ENCODE results near the gene CNTLN.
"Not testable (repeated sequence)": the region's sequence is repeated elsewhere in the genome, so short reads cannot be mapped to it uniquely, and the experiment has no call there.

Gene CNTLN

GRCh38 chr9:17423681-17424011 is 288.8 kb downstream of the CNTLN start:
- no peaks in the 10 kb centered on the region for H3K27me3 Mint-ChIP-seq (ENCODE audit: low read depth)
- H3K27ac Mint-ChIP-seq = no peak overlapping the region
- no peaks in the 10 kb centered on the region for H3K9me3 Mint-ChIP-seq
- TF ChIP-seq CTCF (IDR thresholded peaks at IDR 0.05; ENCODE audit: unreplicated experiment in 3 of 3) = no peak
- no peaks in the 10 kb centered on the region for H3K4me1 Mint-ChIP-seq
- H3K36me3 Mint-ChIP-seq (ENCODE audit: low read depth) = no peaks in the 10 kb centered on the region
- no peak overlapping the region for H3K4me3 Mint-ChIP-seq

DNA sequence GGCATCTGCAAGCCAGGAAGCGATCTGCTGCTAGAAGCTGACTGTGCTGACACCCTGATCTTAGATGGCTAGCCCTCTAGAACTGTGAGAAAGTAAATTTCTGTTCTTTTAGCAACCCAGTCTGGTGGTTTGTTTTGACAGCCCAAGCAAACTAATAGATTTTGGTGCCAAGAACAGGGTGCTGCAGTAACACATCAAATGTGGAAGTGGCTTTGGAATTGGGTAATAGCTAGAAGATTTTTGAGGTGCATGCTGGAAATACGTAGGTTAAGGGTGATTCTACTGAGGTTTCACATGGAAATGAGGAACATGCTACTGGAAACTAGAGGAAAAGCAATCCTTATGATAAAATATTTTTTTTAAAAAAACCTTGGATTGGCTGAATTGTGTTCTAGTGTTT is 290.5 kb downstream of the CNTLN start:
- Mint-ChIP-seq H3K9me3 (peaks cover under 1% of the 10 kb centered on the region), H3K4me3 (no peak overlapping the region), H3K4me1 (no peaks in the 10 kb centered on the region), H3K36me3 (ENCODE audit: low read depth) (peaks cover under 1% of the 10 kb centered on the region), H3K27me3 (ENCODE audit: low read depth) (no peaks in the 10 kb centered on the region), H3K27ac (no peak overlapping the region)
- TF ChIP-seq CTCF (IDR thresholded peaks at IDR 0.05; ENCODE audit: unreplicated experiment in 3 of 3) = no peak

DNA sequence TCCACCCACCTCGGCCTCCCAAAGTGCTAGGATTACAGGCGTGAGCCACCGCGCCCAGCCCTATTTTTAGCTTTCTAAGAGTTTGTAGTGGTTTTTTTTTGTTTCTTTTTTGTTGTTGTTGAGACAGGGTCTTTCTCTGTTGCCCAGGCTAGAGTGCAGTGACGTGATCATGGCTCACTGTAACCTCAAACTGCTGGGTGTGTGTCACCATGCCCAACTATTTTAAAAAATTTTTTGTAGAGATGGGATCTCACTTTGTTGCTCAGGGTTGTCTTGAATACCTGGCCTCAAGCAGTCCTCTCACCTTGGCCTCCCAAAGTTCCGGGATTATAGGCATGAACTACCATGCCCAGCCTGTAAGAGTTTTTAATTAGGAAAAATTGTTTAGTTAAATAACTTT is 298.7 kb downstream of the CNTLN start:
- no peak for TF ChIP-seq CTCF (IDR thresholded peaks at IDR 0.05; ENCODE audit: unreplicated experiment in 3 of 3)
- H3K27me3 Mint-ChIP-seq (ENCODE audit: low read depth) = no peaks in the 10 kb centered on the region
- H3K36me3 Mint-ChIP-seq (ENCODE audit: low read depth) = peaks cover 40% of the 10 kb centered on the region
- no peaks in the 10 kb centered on the region for H3K4me1 Mint-ChIP-seq
- H3K9me3 Mint-ChIP-seq = peaks cover 23% of the 10 kb centered on the region
- H3K27ac Mint-ChIP-seq = no peak overlapping the region
- H3K4me3 Mint-ChIP-seq = no peak overlapping the region

- Mint-ChIP-seq H3K4me3 (no peak overlapping the region), H3K27ac (no peak overlapping the region), H3K27me3 (ENCODE audit: low read depth) (no peaks in the 10 kb centered on the region), H3K9me3 (peaks cover 29% of the 10 kb centered on the region), H3K36me3 (ENCODE audit: low read depth) (peaks cover 43% of the 10 kb centered on the region), H3K4me1 (no peaks in the 10 kb centered on the region)
- no peak for TF ChIP-seq CTCF (IDR thresholded peaks at IDR 0.05; ENCODE audit: unreplicated experiment in 3 of 3)
Measured at GRCh38 chr9:17436854-17437253, 302.0 kb downstream of the CNTLN start.

- H3K27ac Mint-ChIP-seq = no peak overlapping the region
- no peak overlapping the region for H3K4me3 Mint-ChIP-seq
- H3K36me3 Mint-ChIP-seq (ENCODE audit: low read depth) = peaks cover 39% of the 10 kb centered on the region
- H3K9me3 Mint-ChIP-seq = peaks cover 23% of the 10 kb centered on the region
- H3K4me1 Mint-ChIP-seq = no peaks in the 10 kb centered on the region
- TF ChIP-seq CTCF (IDR thresholded peaks at IDR 0.05; ENCODE audit: unreplicated experiment in 3 of 3) = no peak
- H3K27me3 Mint-ChIP-seq (ENCODE audit: low read depth) = no peaks in the 10 kb centered on the region
Measured at GRCh38 chr9:17437813-17438212, 303.0 kb downstream of the CNTLN start.

GRCh38 chr9:17445126-17445525 is 310.3 kb downstream of the CNTLN start:
- not testable (repeated sequence) for H3K4me1 Mint-ChIP-seq
- peaks cover 25% of the 10 kb centered on the region for H3K36me3 Mint-ChIP-seq (ENCODE audit: low read depth)
- H3K27ac Mint-ChIP-seq = peak overlapping the region; percentile 35 to 78 (median 47)

GRCh38 chr9:17453751-17454150 is 318.9 kb downstream of the CNTLN start:
- TF ChIP-seq CTCF (IDR thresholded peaks at IDR 0.05; ENCODE audit: unreplicated experiment in 3 of 3) = no peak
- Mint-ChIP-seq H3K27me3 (ENCODE audit: low read depth) (no peaks in the 10 kb centered on the region), H3K9me3 (peaks cover 3% of the 10 kb centered on the region), H3K36me3 (ENCODE audit: low read depth) (no peaks in the 10 kb centered on the region), H3K27ac (no peak overlapping the region), H3K4me1 (no peaks in the 10 kb centered on the region), H3K4me3 (no peak overlapping the region)

More at GRCh38 chr9:17445126-17445525, 310.3 kb downstream of the CNTLN start:
- H3K9me3 Mint-ChIP-seq; H3K4me3 Mint-ChIP-seq; H3K27me3 Mint-ChIP-seq (ENCODE audit: low read depth): not testable (repeated sequence)
